ENCODE results near the gene LCT. TPM values are rescaled to one million over a fixed set of nuclear protein-coding genes. Genes with fewer than 3 reads are reported as not detected.
A peak's percentile ranks its signal among the peaks of the same experiment; 100 is the strongest.

LCT gene
- total and polyA plus RNA-seq, 2 experiments from 2014 or later = not detected

- TF ChIP-seq POLR2AphosphoS5 (IDR thresholded peaks at IDR 0.05; ENCODE audit: low read depth) = no peak
- no peak for TF ChIP-seq EZH2phosphoT487 (IDR thresholded peaks at IDR 0.05; ENCODE audit: unreplicated experiment)
- no peak for TF ChIP-seq ZNF331 (CRISPR knock-in tag; IDR thresholded peaks at IDR 0.05; ENCODE audit: low read depth)
- TF ChIP-seq CREB1 (CRISPR knock-in tag; IDR thresholded peaks at IDR 0.05; ENCODE audit: low read depth) = no peak
Observed at GRCh38 chr2:135845997-135846396, 9.0 kb upstream of the LCT start (continued).

DNA sequence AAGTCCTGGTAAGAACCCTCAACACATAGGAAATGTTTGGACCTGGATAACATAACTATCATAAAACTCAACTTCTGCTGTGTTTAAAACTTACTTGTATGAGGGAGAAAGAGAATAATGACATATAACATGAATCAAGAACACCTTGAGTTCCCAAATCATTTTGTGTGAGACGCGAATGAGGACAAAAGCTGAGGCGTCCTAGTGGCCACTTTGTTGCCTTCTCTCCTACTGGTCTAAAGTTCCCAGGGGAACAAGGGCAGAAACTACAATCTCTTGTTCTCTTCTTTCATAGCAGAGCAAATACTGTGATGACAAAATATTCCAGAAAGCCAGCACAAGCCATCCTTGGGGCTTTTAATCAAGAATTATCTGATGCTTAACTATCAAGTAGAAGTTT, 8.3 kb upstream of the LCT start:
- no peak for ATAC-seq
- H2AFZ ChIP-seq = no peak overlapping the region
- H3K9me3 Mint-ChIP-seq = no peaks in the 10 kb centered on the region
- H3K27ac Mint-ChIP-seq = no peak overlapping the region
- peaks cover 70% of the 10 kb centered on the region for H3K36me3 ChIP-seq (ENCODE audit: insufficient read depth)
- no peak overlapping the region for H3K27ac ChIP-seq (ENCODE audit: low read depth)
- H3K4me2 ChIP-seq = no peak overlapping the region
- peaks cover 10% of the 10 kb centered on the region for H3F3A ChIP-seq (replicated peaks; ENCODE audit: low read depth)
- no peaks in the 10 kb centered on the region; the same call in 1 of the 2 replicates for H3K79me2 ChIP-seq (replicated peaks; ENCODE audit: insufficient read depth)
- no peak overlapping the region for H3K4me3 Mint-ChIP-seq
- H3K36me3 Mint-ChIP-seq (ENCODE audit: low read depth) = peaks cover 77% of the 10 kb centered on the region
- no peak overlapping the region for H3K4me3 ChIP-seq
- no peaks in the 10 kb centered on the region for H3K27me3 ChIP-seq (ENCODE audit: insufficient read depth)
- TF ChIP-seq, protein P1, sequence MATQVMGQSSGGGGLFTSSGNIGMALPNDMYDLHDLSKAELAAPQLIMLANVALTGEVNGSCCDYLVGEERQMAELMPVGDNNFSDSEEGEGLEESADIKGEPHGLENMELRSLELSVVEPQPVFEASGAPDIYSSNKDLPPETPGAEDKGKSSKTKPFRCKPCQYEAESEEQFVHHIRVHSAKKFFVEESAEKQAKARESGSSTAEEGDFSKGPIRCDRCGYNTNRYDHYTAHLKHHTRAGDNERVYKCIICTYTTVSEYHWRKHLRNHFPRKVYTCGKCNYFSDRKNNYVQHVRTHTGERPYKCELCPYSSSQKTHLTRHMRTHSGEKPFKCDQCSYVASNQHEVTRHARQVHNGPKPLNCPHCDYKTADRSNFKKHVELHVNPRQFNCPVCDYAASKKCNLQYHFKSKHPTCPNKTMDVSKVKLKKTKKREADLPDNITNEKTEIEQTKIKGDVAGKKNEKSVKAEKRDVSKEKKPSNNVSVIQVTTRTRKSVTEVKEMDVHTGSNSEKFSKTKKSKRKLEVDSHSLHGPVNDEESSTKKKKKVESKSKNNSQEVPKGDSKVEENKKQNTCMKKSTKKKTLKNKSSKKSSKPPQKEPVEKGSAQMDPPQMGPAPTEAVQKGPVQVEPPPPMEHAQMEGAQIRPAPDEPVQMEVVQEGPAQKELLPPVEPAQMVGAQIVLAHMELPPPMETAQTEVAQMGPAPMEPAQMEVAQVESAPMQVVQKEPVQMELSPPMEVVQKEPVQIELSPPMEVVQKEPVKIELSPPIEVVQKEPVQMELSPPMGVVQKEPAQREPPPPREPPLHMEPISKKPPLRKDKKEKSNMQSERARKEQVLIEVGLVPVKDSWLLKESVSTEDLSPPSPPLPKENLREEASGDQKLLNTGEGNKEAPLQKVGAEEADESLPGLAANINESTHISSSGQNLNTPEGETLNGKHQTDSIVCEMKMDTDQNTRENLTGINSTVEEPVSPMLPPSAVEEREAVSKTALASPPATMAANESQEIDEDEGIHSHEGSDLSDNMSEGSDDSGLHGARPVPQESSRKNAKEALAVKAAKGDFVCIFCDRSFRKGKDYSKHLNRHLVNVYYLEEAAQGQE (IDR thresholded peaks at IDR 0.05; ENCODE audit: unreplicated experiment) = no peak
- TF ChIP-seq, protein P2, sequence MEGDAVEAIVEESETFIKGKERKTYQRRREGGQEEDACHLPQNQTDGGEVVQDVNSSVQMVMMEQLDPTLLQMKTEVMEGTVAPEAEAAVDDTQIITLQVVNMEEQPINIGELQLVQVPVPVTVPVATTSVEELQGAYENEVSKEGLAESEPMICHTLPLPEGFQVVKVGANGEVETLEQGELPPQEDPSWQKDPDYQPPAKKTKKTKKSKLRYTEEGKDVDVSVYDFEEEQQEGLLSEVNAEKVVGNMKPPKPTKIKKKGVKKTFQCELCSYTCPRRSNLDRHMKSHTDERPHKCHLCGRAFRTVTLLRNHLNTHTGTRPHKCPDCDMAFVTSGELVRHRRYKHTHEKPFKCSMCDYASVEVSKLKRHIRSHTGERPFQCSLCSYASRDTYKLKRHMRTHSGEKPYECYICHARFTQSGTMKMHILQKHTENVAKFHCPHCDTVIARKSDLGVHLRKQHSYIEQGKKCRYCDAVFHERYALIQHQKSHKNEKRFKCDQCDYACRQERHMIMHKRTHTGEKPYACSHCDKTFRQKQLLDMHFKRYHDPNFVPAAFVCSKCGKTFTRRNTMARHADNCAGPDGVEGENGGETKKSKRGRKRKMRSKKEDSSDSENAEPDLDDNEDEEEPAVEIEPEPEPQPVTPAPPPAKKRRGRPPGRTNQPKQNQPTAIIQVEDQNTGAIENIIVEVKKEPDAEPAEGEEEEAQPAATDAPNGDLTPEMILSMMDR (conservative IDR thresholded peaks at IDR 0.05; ENCODE audit: low read depth in 2 of 2) = peak in 1 of 2 experiments; percentile 22; a peak in 1 of 4 replicates
- no peak for TF ChIP-seq POLR2AphosphoS5 (IDR thresholded peaks at IDR 0.05; ENCODE audit: low read depth)
- H3K4me1 ChIP-seq (ENCODE audit: insufficient read depth) = no peaks in the 10 kb centered on the region
- peaks cover 25% of the 10 kb centered on the region for H4K20me1 ChIP-seq (replicated peaks; ENCODE audit: insufficient read depth)
- DNase-seq (ENCODE audit: low spot score) = no peak
- H3K4me1 Mint-ChIP-seq = no peaks in the 10 kb centered on the region
- H3K9me2 ChIP-seq (ENCODE audit: insufficient read depth) = no peaks in the 10 kb centered on the region
- no peaks in the 10 kb centered on the region for H3K27me3 Mint-ChIP-seq (ENCODE audit: insufficient read depth, low read depth, poor library complexity)

DNA sequence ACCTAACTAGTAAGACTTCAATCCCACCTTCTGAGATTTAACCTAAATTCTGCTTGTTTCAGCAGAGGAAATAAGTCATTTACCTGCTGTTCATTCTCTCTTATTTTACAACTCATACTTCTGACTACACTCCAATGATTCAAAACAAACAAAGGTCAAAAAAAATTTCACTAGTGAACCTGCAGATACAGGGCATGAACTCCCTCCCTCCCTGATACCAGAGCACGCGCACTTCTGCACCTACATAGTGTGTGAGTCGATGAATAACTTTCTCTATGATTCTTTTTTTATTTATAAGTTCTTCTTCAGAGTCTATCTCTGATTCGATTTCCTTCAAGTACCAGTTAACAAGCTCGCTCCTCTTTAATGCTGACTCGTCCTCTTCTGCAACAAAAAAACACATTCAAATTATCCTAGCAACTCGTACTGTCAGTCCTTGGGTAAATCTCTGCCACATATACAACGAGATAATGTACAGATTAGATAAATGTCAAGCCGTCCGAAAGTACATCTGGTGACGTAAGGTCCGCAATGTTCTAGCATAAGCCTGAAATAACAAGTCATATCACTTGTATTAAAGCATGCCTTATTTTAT, 7.4 kb upstream of the LCT start:
- H3K27ac ChIP-seq (ENCODE audit: low read depth) = no peak overlapping the region
- no peak for DNase-seq (ENCODE audit: low spot score)
- Mint-ChIP-seq H3K27me3 (ENCODE audit: insufficient read depth, low read depth, poor library complexity) (no peaks in the 10 kb centered on the region), H3K9me3 (no peaks in the 10 kb centered on the region), H3K27ac (no peak overlapping the region), H3K4me1 (no peaks in the 10 kb centered on the region), H3K36me3 (ENCODE audit: low read depth) (peaks cover 72% of the 10 kb centered on the region), H3K4me3 (no peak overlapping the region)
- H4K20me1 ChIP-seq (replicated peaks; ENCODE audit: insufficient read depth) = peaks cover 23% of the 10 kb centered on the region
- no peak overlapping the region for H2AFZ ChIP-seq
- no peaks in the 10 kb centered on the region; the same call in 1 of the 2 replicates for H3K79me2 ChIP-seq (replicated peaks; ENCODE audit: insufficient read depth)
- no peak for ATAC-seq
- H3K4me3 ChIP-seq = no peak overlapping the region
- H3K4me2 ChIP-seq = no peak overlapping the region
- H3K9me2 ChIP-seq (ENCODE audit: insufficient read depth) = no peaks in the 10 kb centered on the region
- peaks cover 12% of the 10 kb centered on the region for H3F3A ChIP-seq (replicated peaks; ENCODE audit: low read depth)
- peaks cover 65% of the 10 kb centered on the region for H3K36me3 ChIP-seq (ENCODE audit: insufficient read depth)
- no peaks in the 10 kb centered on the region for H3K4me1 ChIP-seq (ENCODE audit: insufficient read depth)
- H3K27me3 ChIP-seq (ENCODE audit: insufficient read depth) = no peaks in the 10 kb centered on the region
- TF ChIP-seq ETS1 (IDR thresholded peaks at IDR 0.05) (no peak), JUNB (IDR thresholded peaks at IDR 0.05; ENCODE audit: unreplicated experiment) (no peak), EZH2phosphoT487 (IDR thresholded peaks at IDR 0.05; ENCODE audit: unreplicated experiment) (no peak), NANOG (IDR thresholded peaks at IDR 0.05; ENCODE audit: borderline replicate concordance) (no peak)
- TF ChIP-seq, protein P2 (conservative IDR thresholded peaks at IDR 0.05; ENCODE audit: low read depth in 2 of 2) = no peak
- TF ChIP-seq, protein P1 (IDR thresholded peaks at IDR 0.05; ENCODE audit: unreplicated experiment) = no peak

Data from GM23338 (cell line).